HK-2 (cell line): ENCODE results near the gene MINDY4.
"Not testable (repeated sequence)": the region's sequence is repeated elsewhere in the genome, so short reads cannot be mapped to it uniquely, and the experiment has no call there.

Source experiments
- DNase-seq: peaks from one replicate; pipeline ENCODE4 v3.0.0-alpha.2; 2018; ENCODE audit not compliant: unreplicated experiment

MINDY4 gene

DNA sequence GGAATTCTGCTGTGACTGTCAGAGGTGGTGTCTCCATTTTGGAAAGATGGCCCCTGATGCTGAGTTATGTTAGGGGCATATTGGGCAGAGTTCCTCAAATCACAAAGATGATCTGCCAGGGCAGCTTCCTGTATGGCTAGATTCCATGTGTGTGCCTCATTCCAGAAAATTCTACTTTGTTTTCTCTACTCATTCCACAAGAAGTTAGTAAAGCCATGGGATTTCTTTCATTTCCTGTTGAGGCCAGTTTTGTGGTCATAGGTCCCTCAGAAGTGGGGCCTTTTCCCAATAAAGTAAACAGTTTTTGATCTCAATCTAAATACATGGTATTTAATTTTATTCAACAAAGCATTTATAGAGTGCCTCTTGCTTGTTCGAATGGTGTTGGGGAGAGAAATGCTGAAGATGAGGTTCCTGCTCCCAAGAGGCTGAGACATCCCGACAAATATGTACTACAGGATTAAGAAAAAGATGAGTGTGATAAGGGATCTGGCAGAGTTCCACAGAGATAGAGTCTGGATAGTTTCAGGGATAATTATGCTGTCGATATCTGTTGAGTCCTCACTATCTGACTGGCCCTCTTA lies 33.0 kb downstream of the MINDY4 start:
- no peak for DNase-seq

DNA sequence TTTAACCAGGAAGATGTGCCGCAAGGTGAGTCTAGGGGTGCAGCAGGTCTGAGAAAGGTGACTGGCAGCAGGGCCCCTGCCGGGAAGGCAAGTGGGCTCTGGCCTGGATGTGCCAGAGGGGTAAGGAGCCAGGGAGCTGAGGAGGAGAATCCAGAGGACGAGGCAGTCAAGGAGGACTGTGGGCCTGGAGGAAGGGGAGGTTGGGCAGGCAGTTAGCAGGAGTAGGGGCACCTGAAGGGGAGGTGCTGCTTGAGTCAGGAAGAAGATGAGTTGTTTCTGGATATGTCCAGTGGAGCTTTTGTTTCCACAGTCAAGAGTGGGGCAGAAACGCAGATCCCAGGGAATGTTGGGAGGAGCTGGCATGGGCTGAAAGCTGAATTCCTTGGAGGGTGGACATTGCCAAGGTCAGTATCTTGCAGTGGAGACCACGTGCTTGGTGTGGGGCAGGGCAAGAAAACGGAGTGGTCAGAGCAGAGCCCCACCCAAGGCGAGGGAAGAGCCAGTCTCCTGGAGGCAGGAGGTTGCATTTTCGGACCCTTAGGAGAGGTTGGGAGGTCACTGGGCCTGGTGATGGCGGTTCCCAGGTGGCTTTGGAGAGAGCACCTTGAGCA lies 34.0 kb downstream of the MINDY4 start:
- DNase-seq = no peak

DNA sequence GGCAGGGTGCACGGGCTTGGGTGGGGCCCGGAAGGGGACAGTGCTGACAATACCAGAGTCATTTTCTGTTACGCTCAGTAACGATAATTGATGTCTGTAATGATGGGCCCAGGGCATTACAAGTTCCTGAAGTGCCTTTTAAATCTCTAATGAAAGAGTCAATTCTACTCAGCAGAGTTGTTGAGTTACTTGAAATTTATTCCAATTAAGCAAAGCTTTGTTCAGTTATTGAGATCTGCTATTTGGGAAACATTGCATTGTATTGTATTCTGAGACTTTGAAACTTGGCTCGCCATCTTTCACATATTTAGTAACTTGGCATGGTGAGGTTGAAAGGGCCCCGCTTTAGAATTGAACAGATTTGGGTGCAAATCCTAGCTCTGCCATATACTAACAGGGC lies 34.7 kb downstream of the MINDY4 start:
- DNase-seq = no peak

DNA sequence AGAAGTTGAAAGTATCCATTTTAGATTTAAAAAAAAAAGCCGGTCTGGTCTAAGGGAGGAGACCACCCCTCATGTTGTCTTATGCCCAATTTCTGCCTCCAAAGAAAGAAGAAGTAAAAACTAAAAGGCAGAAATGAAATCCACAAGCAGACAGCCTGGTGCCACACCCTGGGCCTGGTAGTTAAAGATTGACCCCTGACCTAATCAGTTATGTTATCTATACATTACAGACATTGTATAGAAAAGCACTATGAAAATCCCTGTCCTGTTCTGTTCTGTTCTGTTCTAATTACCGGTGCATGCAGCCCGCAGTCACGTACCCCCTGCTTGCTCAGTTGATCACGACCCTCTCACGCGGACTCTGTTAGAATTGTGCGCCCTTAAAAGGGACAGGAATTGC lies 36.3 kb downstream of the MINDY4 start:
- not testable (repeated sequence) for DNase-seq

DNA sequence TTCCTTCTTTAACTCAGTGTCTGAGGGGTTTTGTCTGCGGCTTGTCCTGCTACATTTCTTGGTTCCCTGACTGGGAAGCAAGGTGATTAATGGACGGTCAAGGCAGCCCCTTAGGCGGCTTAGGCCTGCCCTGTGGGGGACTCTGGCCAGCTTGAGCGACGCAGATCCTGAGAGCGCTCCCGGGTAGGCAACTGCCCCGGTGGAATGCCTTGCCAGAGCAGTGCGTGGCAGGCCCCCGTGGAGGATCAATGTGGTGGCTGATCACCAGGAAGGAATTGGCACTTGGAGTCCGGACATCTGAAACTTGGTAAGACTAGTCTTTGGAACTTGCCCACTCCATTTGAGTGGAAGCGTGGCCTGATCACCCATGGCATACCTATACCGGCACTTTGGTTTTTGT lies 36.7 kb downstream of the MINDY4 start:
- not testable (repeated sequence) for DNase-seq

DNA sequence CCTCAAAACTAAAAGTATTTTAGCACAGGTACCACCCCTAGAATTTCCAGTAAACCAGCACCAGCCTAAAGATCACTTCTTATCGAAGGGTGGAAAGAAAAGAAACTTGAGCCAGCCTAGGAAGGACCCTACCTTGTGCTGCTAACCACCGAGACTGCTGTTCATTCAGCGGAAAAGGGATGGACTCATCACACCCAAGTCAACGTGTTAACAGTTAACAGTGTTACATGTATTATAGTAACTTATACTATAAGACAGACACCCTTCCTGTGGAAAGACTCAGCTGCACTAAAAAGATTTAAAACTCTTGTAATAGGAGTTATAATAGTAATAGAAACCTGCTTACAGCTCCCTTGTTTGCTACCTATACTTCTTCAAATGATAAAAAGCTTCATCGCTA lies 39.8 kb downstream of the MINDY4 start:
- no peak for DNase-seq

DNA sequence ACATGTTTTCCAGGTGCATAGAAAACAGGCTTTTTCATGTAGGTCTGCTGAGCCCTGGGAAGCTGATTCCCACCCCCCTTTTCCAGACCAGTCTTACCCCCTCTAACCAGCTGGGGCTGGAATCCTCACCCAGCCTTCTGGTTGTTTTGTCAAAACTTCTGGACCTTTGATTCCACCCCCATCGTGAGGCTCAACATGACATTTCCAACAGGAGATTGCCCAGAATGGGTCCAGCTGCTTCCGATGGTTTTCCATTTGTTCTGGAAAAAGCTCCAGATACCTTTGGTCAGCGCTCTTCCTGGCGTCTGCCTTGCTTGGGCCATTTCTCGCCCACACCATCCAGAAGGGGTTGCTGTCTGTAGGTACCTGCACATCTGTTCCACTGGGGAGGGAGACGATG lies 41.5 kb downstream of the MINDY4 start:
- DNase-seq = no peak

DNA sequence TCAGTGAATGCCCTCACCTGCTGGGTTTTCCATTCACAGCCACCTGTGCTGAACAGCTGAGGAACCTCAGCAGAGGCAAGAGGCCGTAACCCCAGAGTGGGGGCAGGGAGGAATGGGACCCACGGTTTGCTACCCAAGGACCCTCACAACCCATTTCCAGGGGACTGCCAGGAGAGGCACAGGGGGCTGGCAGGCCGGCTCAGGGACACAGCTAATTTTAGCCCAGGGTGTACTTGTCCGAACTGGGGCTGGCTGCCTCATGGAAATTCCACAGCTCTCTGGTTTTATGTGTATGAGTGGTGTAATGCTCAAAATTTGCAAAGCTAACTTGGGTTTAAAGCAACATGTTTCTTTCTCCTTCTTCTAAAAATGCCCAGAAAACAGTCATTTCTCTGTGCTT lies 42.2 kb downstream of the MINDY4 start:
- no peak for DNase-seq

DNA sequence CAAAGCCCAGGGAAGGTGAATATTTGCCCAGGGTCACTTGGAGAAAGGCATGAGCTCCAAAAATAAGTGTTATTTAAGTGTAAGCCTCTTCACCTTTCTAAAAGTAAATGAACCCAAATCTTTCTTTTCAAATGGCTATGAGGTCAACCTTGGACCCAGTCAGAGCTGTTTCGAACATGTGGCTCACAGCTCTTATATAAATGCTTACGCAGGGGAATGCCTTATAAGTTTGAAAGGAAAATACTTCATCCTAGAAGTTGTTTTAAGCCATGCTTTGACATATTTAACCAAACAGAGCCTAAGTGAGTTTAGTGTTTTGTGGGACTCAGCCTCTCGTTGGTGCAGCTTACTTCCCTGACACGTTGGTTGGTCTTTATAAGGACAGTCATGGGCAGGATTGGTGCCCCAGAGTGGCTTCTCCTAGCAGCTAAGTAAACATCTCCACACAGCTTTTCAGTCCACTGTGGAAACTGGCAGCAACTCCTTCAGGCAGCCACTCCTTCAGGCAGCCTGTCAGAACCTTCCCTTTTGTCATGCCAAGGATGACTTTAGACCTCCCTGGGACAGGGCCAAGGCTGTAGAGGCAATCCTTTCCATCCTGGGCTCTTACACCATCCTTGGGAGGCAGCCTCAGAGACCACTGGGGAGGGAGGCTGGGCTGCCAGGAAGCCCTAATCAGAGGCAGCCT lies 43.6 kb downstream of the MINDY4 start:
- no peak for DNase-seq

DNA sequence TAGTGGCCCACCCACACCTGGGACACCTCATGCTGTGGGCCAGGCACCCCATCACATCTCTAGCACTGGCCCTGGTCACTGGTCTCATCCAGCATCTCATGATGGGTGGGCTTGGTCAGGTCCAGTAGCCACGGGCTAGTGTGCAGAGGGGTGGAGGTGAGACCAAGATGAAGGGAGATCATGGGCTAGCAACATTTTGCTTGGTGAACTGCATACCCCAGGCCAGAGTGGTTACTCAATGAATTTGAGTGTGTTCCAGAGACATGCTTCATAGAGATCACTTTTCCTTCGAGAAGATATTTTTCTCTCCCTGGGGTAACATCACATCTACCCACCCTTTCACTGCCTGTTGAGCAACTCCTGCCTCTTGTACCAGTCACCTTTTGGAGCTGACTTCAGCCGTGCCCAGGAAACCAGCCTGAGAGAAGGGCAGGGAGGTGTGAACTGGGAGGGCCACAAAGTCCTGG lies 44.2 kb downstream of the MINDY4 start:
- no peak for DNase-seq

DNA sequence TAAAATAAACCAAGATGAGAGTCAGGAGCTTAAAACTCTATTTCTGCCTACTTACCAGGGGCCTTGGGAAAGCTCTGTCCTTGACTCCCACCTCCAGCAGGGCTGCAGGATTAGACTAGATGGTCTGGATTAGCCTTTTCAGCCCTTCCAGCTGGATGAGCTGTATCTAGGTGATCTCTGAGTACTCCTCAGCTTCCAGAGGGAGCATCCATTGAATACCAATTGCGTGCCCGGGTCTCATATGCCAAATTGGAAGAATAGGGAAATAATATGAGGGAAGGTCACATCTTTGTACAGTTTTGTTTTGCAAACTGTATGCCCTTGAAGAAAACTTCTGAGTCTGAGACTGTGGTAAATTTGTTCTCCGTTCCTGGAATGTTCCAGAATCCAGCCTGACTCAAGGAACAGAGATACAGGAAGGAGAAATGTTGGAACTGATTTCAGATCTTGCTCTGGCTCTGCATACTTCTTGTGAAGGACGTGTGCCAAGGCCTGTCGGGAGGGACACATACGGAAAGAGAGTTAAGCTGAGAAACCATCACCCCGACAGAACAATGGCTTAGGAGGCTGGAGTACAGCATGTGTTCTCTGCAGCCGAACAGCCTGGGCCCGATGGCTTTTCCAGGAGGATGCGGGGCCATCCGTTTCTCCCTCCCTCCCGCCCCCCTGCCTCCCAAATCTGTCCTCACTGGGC lies 44.9 kb downstream of the MINDY4 start:
- DNase-seq = no peak

DNA sequence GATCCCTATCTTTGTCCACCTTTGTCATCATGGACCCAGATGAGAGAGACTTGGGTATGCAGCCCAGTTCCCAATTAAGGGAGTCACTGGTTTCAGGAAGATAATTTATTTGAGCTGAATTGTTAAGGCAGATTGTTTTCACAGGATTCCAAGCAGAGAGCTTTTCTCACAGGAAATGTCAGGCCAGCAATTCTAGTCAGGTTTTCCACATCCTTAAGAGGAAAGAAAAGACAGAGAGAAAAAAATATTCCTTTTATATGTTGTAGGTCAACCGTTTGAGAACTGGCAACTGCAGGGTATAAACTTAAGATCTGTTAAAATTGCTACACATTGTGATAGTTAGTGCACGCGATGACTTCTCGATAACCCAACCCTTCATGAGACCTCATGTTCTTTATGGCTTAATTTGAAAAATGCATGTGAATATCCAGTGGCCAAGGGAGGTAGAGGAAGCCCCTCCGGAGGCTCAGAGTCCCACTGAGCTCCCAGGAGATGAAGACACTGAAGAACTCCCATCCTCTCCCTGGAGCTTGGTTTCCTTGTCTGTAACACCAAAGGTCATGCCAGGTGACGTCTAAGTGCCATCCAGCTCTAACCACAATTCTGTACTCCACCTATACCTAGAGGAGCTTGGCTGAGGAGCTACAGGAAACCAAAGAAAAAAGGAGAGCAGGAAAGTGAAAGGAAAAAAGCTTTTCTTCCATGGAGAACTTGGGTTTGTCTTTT lies 45.6 kb downstream of the MINDY4 start:
- DNase-seq = no peak

DNA sequence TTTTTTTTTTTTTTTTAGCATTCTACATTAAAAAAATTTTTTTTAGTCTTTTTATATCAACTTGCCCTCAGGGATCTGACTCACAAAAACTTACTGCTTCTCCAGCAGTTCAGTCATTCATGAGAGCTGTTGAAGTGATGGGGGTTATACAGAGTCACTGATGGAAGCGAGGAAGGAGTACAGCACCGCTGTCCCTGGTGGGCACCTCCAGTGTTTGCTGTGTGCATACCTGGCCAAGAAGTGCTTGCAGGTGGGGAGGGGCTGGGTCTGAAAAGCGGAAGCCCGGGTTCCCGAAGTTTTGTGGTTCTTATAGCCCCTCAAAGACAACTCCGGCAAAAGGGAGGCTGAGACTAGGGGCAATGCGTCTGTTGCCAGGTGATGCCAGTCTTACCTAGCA lies 46.2 kb downstream of the MINDY4 start:
- DNase-seq = no peak

DNA sequence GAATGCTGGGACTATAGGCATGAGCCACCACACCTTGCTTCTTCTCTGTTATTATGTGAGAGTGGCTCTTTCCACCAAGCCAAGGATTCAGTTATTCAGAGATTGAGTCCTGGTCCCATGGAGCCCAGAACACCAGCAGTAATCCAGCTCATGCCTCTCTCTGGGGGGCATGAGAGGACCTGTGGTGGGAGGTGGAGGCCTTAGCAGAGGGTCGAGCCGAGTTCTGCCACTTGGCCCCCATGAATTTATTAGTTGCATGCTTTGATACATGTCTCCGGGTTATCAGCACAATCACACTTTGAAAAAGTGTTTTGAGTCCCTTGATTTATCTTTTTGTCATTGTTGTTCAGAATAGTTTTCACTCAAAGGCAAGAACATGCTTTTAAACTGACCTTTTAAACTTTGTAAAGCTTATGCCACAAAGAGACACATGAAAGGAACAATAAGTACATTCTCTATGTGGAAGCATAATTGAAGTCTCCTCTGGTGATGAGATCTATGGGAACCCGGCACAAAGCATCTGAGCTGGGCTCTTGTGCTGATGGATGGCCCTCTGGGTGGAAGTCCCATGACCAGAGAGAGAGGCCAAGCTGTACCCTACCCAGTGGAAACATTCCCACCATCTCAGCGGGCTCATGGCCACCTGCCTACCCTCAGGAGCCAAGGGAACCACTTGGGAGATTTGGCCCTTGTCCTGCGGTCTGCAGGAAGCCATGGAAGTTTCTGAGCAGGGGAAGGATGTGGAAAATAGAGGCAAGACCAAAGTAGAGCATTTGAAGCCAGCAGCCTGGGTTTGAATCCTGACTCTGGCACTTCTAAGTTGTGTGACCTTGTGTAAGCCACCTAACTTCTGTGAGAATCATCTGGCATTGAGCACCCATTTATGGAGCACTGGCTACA lies 53.9 kb downstream of the MINDY4 start:
- DNase-seq = no peak

DNA sequence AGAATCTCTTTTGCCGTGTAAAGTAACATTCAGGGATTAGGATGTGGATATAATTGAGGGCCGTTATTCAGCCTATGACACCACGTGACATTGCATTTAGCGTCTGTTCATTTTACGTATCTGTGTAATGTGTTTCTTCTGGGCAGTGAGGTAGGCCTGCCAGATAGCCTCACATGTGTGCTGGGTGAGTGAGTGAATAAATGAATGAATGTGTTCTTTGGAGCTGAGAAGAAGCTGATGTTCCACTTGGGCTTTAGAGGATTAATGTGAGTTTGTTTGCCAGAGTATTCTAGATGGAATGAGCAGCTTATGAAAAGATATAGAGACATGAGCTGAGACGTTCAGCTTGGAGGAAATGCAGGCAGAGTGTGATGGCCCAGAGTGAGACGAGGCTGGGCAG lies 55.0 kb downstream of the MINDY4 start:
- no peak for DNase-seq

DNA sequence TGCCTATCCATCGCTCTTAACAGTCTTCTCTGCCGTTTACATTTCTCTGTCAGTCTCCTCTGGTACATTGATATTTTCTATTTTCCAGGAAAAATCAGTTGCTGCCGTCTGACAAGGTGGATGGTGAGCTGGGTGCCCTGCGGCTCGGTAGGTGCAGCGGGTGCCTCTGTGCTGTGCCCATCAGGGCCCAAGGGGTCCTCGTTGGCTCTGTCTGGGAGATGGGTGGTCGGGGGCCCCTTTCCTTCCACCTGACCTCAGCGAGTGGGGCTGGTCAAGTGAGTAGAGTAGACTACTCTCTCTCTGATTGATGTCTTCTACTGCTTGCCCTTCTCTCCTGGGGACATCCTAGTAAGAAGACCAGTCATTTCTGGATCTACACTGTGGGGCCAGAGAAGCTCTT lies 57.4 kb downstream of the MINDY4 start:
- DNase-seq = no peak

DNA sequence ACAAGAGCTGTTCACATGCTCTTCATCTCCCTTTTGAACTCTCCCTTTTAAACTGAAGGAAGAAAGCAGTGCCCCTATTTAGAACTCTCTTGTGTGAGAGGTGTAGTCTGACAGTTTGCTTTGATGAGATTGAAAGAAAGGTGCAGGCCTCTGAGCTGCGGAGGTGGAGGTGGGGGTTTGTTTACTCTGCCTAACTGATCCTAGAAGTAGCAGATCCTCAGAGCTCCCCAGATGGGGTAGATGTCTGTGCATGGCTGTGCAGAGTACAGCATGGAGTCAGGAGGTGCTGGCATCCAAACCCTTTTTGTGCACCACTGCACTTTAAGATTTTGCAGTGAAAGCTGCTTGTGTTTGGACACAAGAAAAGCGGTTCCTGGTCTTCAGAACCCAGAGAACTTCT lies 58.3 kb downstream of the MINDY4 start:
- no peak for DNase-seq

DNA sequence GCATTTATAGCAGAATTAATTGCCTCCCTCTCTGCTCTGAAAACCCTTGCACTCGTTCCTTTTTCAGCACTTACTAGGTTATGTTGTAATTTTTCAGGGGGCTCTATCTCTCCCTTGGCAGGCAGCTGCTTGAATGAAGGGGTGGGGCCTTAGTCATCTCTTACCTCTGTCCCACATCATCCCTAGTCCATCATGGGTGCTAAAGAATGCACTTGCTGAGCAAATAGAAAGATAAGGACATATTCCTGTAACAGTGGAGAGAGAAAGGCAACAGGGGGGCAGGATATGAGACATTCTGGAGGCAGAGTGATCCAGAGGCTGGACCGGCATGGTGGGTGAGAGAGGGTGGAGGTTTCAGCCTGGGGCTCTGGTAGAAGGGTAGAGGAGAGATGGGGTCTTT lies 60.0 kb downstream of the MINDY4 start:
- no peak for DNase-seq

DNA sequence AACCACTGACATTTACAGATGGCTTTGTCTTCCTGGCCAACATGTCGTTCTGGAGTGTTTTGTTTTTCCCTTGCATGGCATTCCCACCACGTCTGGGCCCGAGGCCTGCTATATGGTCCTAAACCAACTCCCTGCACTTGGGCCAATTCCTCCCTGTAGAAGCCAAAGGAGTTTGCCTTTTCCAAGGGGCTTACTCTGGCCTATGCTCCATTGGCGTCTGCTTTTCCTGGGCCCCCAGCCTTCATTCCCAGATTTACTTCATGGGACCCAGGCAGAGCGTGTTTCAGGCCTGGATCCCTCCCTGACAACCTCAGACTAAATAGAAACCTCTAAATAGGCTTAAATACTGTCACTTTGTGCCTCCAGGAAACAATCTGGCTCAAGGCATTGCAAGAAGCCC lies 60.7 kb downstream of the MINDY4 start:
- no peak for DNase-seq

DNA sequence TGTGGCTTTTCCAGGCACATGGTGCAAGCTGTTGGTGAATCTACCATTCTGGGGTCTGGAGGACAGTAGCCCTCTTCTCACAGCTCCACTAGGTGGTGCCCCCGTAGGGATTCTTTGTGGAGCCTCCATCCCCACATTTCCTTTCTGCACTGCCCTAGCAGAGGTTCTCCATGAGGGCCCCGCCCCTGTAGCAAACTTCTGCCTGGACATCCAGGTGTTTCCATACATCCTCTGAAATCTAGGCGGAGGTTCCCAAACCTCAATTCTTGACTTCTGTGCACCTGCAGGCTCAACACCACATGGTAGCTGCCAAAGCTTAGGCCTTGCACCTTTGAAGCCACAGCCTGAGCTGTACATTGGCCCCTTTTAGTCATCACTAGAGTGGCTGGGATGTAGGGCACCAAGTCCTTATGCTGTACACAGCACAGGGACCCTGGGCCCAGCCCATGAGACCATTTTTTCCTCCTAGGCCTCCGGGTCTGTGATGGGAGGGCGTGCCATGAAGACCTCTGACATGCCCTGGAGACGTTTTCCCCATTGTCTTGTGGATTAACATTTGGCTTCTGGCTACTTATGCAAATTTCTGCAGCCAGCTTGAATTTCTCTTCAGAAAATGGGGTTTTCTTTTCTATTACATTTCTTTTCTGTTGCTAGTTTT lies 62.9 kb downstream of the MINDY4 start:
- DNase-seq = not testable (repeated sequence)
